Inflammatory macrophage (primary cell): ENCODE results near the gene ELOA.
A peak's percentile ranks its signal among the peaks of the same experiment; 100 is the strongest.
"Not testable (repeated sequence)": the region's sequence is repeated elsewhere in the genome, so short reads cannot be mapped to it uniquely, and the experiment has no call there.

Experiments
- DNase-seq, 2 donors: peaks; one replicate each; pipeline ENCODE4 v3.0.0-alpha.2; 2020 to 2022

The ELOA gene

DNA sequence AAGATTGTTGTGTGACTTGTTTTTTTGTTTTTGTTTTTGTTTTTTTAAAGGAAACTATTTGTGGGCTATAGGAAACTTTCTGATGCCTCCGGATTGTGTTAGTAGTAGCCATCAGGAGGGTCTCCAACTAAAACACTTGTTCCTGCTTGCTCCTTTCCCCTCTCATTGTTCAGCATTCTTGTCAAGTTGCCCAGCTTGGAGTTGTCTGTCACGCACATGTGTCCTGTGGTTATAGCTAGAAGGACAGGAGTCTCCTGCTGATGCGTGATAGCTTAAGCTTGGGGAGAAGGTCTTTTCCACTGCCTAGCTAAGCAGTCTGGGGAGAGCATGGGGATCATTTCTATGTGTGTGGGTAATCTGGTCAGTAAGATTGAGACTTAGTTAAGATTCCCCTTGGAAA is 44.4 kb downstream of the ELOA start:
- DNase-seq: no peak

DNA sequence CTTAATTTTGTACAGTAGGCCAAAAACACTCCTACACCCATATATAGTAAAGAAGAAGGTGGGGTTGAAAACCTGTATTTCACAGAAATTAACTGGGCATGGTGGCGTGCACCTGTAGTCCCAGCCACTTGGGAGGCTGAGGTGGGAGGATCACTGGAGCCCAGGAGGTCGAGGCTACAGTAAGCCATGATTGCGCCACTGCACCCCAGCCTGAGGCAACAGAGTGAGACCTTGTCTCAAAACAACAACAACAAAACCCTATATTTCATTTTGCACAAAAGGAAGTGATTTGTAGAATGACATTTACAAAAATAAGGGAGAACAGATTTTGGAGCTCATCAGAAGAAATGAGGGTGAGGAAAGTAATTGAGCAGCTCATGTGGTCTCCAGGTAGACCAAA is 45.4 kb downstream of the ELOA start:
- no peak for DNase-seq

- peak; percentile 94 to 96 for DNase-seq
These were observed 47.6 kb downstream of the ELOA start, which contains the start of gene LYPLA2 for GRCh38 chr1:23790696-23791515. Gene LYPLA2 (plus strand): TSS chr1:23791145. CDS start chr1:23792683, 1,538 bp downstream.

GRCh38 chr1:23791516-23792047 is 48.3 kb downstream of the ELOA start:
- DNase-seq: no peak

GRCh38 chr1:23792151-23792945 is 49.1 kb downstream of the ELOA start:
- DNase-seq: no peak

DNA sequence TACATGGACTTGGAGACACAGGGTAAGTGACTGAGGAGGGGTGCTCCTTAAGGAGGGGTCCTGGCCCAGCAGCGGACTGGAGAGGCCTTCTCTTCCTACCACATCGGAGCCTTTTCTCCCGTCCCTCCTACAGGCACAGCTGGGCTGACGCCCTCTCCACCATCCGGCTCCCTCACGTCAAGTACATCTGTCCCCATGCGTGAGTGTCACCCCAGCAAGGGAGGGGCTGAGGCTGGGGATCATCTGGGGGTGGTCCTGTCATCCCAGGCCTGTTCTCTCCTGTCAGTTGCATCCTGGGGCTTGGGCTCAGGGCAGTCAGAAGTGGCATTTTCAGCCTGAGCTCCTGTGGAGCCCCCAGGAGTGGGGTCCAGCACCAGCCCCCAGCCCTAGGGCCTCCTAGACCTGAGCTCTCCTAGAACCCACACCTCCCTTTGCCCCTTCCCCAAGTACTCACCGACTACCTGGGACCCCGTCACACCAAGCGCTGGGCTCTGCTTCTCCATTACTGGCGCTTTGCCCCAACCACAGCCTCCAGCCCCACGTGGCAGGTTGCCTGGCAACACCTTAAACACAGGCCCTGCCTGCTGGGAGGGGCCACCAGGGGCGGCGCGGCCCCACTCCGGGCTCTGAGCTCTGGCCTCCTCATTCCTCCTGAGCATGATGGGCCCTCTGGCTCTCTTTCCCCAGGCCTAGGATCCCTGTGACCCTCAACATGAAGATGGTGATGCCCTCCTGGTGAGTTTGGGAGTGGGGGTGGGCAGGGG is 49.9 kb downstream of the ELOA start:
- DNase-seq: no peak

DNA sequence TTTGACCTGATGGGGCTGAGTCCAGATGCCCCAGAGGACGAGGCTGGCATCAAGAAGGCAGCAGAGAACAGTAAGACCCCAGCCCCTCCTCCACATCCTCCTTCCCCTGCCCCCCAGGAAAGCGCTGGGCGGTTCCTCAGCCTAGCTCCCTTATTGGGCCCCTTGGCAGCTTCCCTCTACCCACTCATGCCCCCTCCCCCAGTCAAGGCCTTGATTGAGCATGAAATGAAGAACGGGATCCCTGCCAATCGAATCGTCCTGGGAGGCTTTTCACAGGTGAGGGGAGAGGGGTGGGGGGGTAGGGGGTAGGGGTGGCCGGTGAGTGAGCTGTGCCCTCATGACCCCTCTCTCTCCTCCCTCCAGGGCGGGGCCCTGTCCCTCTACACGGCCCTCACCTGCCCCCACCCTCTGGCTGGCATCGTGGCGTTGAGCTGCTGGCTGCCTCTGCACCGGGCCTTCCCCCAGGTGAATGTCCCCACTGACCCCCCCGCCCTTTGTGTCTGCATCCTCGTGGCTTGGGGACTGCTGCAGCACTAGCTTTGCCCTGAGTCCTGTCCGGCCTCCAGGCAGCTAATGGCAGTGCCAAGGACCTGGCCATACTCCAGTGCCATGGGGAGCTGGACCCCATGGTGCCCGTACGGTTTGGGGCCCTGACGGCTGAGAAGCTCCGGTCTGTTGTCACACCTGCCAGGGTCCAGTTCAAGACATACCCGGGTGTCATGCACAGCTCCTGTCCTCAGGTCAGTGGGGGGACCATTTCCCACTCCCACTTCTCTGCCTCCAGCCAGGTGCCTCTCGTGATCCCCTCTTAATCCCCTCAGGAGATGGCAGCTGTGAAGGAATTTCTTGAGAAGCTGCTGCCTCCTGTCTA is 50.8 kb downstream of the ELOA start:
- DNase-seq: no peak

- DNase-seq: not testable (repeated sequence)
These were observed 51.5 kb downstream of the ELOA start for GRCh38 chr1:23794732-23795182.

DNA sequence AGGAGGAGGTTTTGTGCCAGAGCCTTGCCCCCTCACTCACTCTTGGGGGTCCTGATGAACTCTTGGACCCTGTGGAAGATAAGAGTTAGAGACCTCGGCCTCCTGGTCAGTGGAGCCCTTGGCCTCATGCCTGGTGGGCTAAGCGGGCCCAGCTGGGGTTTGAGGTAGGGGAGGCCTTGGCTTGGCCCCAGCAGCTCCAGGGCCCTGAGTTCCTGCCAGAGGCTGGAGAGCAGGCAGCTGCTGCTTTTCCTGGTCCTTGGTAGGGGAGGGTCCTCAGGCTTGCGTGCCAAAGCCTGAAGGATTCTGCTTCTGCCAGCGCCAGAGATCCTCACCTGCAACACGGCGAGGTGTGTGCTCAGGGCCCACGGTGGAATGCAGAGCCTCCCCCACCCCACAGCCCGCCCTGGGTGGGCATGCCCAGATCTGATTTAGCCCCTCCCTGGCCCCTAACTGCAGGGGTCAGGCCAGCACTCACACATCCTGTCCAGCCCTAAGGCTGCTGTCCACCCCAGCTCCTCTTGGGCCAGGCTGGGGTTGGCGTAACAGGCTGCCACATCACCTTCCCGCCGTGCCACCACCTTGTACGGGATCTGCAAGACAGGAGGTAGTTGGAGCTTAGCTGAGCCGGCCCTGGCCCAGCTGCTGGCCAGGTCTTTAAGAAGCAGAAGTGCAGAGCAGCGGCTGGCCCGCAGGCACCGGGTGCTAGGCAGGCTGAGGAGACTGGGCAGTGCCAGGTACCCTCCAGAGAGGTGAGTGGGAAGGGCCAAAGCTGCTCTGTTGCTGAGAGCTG is 52.6 kb downstream of the ELOA start:
- DNase-seq: no peak

DNA sequence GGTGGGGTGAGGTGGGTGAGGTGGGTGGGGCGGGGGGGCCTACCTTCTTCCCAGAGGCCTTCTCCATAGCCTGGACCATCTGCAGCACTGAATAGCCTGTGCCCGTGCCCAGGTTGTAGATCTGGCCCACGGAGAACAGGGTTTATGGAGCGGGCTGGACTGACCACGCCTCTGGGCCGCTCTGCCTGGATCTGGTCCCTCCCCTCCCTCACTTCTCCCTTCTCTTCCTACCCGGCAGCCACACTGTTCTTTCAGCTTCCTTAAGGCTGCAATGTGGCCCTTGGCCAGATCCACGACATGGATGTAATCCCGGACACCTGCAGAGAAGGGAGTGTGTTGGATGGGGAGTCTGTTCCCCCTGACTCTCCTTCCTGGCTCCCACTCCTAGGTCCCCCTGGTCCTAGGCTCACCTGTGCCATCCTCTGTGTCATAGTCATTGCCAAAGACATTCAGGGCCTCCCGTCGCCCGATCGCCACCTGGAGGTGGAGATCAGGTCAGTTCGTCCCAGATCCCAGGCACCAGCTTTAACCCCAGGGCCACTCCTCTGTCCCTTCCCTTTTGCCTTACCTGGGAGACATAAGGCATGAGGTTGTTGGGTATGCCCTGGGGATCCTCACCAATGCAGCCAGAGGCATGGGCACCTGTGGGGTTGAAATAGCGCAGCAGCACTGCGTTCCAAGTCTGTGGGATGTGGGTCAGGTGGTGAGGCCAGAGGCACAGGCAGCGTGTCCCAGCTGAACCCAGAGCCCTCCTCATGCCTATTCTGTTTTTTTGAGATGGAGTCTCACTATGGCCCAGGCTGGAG is 53.4 kb downstream of the ELOA start:
- no peak for DNase-seq

GRCh38 chr1:23797478-23798448 is 54.5 kb downstream of the ELOA start:
- DNase-seq: no peak

DNA sequence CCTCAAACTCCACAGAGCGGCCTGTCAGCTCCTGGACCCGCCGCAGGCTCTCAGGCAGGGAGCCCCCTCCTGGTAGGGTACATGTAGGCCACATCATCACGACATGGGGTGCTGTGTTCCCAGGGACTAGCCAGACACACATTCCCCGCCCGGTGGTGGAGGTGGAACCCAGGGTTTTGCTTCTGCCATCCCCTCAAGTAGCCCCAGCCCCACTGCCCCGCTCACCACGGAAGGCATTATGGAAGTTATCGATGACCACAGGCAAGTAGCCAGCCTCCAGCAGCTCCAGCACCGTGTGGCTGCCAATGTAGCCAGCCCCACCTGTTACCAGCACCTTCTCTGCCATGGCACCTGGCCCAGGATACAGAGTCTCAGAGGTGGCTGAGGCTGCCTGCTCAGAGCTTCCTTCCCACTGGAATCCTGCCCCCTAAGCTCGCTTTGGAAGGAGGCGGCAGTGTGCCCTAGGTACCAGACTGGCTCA is 55.4 kb downstream of the ELOA start:
- DNase-seq: no peak

DNA sequence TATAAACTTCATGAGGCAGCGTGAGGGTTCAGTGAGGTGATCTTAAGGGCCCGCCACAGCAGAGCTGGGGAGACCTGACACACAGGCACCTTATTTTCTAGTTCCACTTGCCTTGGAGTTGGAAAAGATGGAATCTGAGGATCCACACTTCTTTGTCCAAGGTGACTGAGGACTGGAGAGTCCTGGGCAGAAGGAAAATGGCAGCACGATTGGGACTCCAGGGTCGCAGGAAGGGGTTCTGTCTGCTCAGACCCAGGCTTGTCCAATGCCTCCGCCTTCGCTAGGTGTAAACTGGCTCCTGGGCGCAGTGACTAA is 55.9 kb downstream of the ELOA start:
- no peak for DNase-seq

DNA sequence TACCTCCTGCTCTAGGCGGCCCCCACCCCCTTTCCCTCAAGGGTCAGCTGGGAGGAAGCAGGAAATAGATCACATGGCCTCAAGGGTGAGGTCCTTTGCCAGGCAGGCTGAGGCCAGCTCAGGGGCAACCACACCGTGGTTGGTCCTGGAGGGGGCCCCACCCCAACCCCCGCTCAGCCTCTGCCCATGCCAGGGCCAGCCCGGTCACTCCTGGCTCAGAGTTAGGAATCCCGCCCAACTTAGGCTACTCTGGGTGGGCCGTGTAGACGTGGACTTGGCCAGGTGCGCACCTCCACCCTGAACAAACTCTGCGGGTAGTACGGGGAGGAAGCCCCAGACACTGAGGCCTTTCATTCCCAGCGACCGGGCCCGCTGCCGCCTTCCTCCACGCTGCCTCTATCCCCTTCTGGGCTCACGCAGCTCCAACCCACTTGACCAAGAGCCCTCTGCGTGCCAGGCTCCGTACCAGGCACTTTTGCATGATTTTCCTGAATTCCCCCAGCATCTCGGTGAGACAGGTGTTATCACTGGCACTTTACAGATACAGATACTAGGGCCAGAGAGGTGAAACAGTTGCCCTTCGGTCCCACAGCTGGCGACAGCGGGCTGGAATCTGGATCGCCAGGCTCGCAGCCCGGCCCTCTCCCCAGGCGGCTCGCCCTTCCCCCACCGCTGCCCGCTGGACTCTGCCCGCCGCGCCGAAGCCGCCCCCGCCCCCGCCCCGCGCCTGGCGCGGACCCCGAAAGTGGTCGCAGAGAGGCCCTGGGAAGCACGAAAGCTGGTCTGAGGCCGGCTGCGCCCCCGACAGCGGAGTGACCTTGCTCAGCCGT is 56.5 kb downstream of the ELOA start:
- peak; percentile 48 to 57 for DNase-seq

GRCh38 chr1:23800400-23801337 is 57.4 kb downstream of the ELOA start, which contains the start of gene GALE:
Gene GALE (minus strand): TSS chr1:23800754. CDS start chr1:23799007, 1,747 bp downstream.
- DNase-seq: peak; percentile 95 to 97

DNA sequence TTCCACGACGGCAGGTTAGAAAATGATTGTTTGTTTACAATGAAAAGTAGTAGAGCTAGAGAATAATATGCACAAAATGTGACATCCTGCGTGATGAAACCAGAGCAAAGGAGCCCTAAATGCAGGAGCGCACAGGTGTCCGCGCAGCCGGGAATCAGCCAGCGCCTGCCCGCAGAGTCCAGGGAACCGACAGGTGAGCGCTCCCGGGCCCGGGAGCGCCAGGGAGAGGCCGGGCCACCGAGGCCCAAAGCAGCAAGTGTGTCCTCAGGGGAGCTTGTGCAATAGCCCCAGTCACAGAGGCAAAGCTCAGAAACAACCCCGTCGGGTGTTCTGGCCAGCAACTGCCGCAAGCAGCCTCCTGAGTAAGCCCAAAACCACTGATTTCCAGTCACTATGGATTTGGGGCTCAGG is 58.1 kb downstream of the ELOA start:
- DNase-seq: no peak
